Measurements from ENCODE around the gene NANP.
A peak's percentile ranks its signal among the peaks of the same experiment; 100 is the strongest.
"Not testable (repeated sequence)": the region's sequence is repeated elsewhere in the genome, so short reads cannot be mapped to it uniquely, and the experiment has no call there.

NANP gene

GRCh38 chr20:25623736-25624499, at the start of gene NANP:
Gene NANP, minus strand, starts transcription at chr20:25624014. Its CDS starts 66 bp downstream, at chr20:25623948.
- Histone ChIP-seq H3K4me1 (ENCODE audit: control insufficient read depth, insufficient read depth, low read length) (peaks cover 9% of the 10 kb centered on the region), H3K4me3 (ENCODE audit: low read length in 2 of 2) (peak within 1 kb of the TSS; percentile 78 to 88), H3K9ac (ENCODE audit: low read length in 2 of 2) (peak within 1 kb of the TSS; percentile 83 to 91), H3K36me3 (ENCODE audit: control insufficient read depth in 2 of 2, insufficient read depth in 2 of 2, low read length in 2 of 2) (no peaks in the 10 kb centered on the region), H3K9me3 (ENCODE audit: control insufficient read depth in 2 of 2, low read length in 2 of 2) (no peaks in the 10 kb centered on the region), H3K27me3 (ENCODE audit: control insufficient read depth in 1 of 2, insufficient read depth in 2 of 2, low read length in 2 of 2) (no peaks in the 10 kb centered on the region), H3K27ac (ENCODE audit: low read length) (peak within 1 kb of the TSS; percentile 89)

- H3K4me1 ChIP-seq (ENCODE audit: control insufficient read depth, insufficient read depth, low read length), result no peaks in the 10 kb centered on the region
- no peak overlapping the region for H3K4me3 ChIP-seq (ENCODE audit: low read length in 2 of 2)
- H3K9me3 ChIP-seq (ENCODE audit: control insufficient read depth in 2 of 2, low read length in 2 of 2), result no peaks in the 10 kb centered on the region
- no peaks in the 10 kb centered on the region for H3K27me3 ChIP-seq (ENCODE audit: control insufficient read depth in 1 of 2, insufficient read depth in 2 of 2, low read length in 2 of 2)
- H3K36me3 ChIP-seq (ENCODE audit: control insufficient read depth in 2 of 2, insufficient read depth in 2 of 2, low read length in 2 of 2), result peaks cover 44% of the 10 kb centered on the region in 2 donors
- H3K27ac ChIP-seq (ENCODE audit: low read length), result no peak overlapping the region
- H3K9ac ChIP-seq (ENCODE audit: low read length in 2 of 2), result no peak overlapping the region
Observed at GRCh38 chr20:25672659-25673235, 48.9 kb upstream of the NANP start.

GRCh38 chr20:25669826-25670422, 46.1 kb upstream of the NANP start:
- H3K27ac ChIP-seq (ENCODE audit: low read length), result no peak overlapping the region
- no peak overlapping the region for H3K4me3 ChIP-seq (ENCODE audit: low read length in 2 of 2)
- H3K27me3 ChIP-seq (ENCODE audit: control insufficient read depth in 1 of 2, insufficient read depth in 2 of 2, low read length in 2 of 2), result no peaks in the 10 kb centered on the region
- no peak overlapping the region for H3K9ac ChIP-seq (ENCODE audit: low read length in 2 of 2)
- H3K9me3 ChIP-seq (ENCODE audit: control insufficient read depth in 2 of 2, low read length in 2 of 2), result no peaks in the 10 kb centered on the region
- no peaks in the 10 kb centered on the region for H3K4me1 ChIP-seq (ENCODE audit: control insufficient read depth, insufficient read depth, low read length)
- peaks cover 22 to 24% of the 10 kb centered on the region in 2 donors for H3K36me3 ChIP-seq (ENCODE audit: control insufficient read depth in 2 of 2, insufficient read depth in 2 of 2, low read length in 2 of 2)

- Histone ChIP-seq H3K9ac (ENCODE audit: low read length in 2 of 2) (no peak overlapping the region), H3K4me1 (ENCODE audit: control insufficient read depth, insufficient read depth, low read length) (no peaks in the 10 kb centered on the region), H3K27ac (ENCODE audit: low read length) (no peak overlapping the region), H3K4me3 (ENCODE audit: low read length in 2 of 2) (no peak overlapping the region), H3K9me3 (ENCODE audit: control insufficient read depth in 2 of 2, low read length in 2 of 2) (no peaks in the 10 kb centered on the region), H3K36me3 (ENCODE audit: control insufficient read depth in 2 of 2, insufficient read depth in 2 of 2, low read length in 2 of 2) (peaks cover 7 to 10% of the 10 kb centered on the region in 2 donors), H3K27me3 (ENCODE audit: control insufficient read depth in 1 of 2, insufficient read depth in 2 of 2, low read length in 2 of 2) (no peaks in the 10 kb centered on the region)
Observed at GRCh38 chr20:25668446-25668845, 44.6 kb upstream of the NANP start.

- Histone ChIP-seq H3K9me3 (ENCODE audit: control insufficient read depth in 2 of 2, low read length in 2 of 2) (no peaks in the 10 kb centered on the region), H3K9ac (ENCODE audit: low read length in 2 of 2) (no peak overlapping the region), H3K27ac (ENCODE audit: low read length) (no peak overlapping the region), H3K27me3 (ENCODE audit: control insufficient read depth in 1 of 2, insufficient read depth in 2 of 2, low read length in 2 of 2) (no peaks in the 10 kb centered on the region), H3K4me3 (ENCODE audit: low read length in 2 of 2) (no peak overlapping the region), H3K4me1 (ENCODE audit: control insufficient read depth, insufficient read depth, low read length) (no peaks in the 10 kb centered on the region), H3K36me3 (ENCODE audit: control insufficient read depth in 2 of 2, insufficient read depth in 2 of 2, low read length in 2 of 2) (peaks cover 0 to 2% of the 10 kb centered on the region in 2 donors)
Observed at GRCh38 chr20:25659999-25660398, 36.2 kb upstream of the NANP start.

- no peak overlapping the region for H3K27ac ChIP-seq (ENCODE audit: low read length)
- no peaks in the 10 kb centered on the region for H3K4me1 ChIP-seq (ENCODE audit: control insufficient read depth, insufficient read depth, low read length)
- H3K27me3 ChIP-seq (ENCODE audit: control insufficient read depth in 1 of 2, insufficient read depth in 2 of 2, low read length in 2 of 2), result no peaks in the 10 kb centered on the region
- H3K9me3 ChIP-seq (ENCODE audit: control insufficient read depth in 2 of 2, low read length in 2 of 2), result no peaks in the 10 kb centered on the region
- H3K9ac ChIP-seq (ENCODE audit: low read length in 2 of 2), result no peak overlapping the region
- no peaks in the 10 kb centered on the region for H3K36me3 ChIP-seq (ENCODE audit: control insufficient read depth in 2 of 2, insufficient read depth in 2 of 2, low read length in 2 of 2)
- no peak overlapping the region for H3K4me3 ChIP-seq (ENCODE audit: low read length in 2 of 2)
Observed at GRCh38 chr20:25654487-25654886, 30.7 kb upstream of the NANP start.

- not testable (repeated sequence) for H3K4me1 ChIP-seq (ENCODE audit: control insufficient read depth, insufficient read depth, low read length); H3K9me3 ChIP-seq (ENCODE audit: control insufficient read depth in 2 of 2, low read length in 2 of 2); H3K4me3 ChIP-seq (ENCODE audit: low read length in 2 of 2); H3K27me3 ChIP-seq (ENCODE audit: control insufficient read depth in 1 of 2, insufficient read depth in 2 of 2, low read length in 2 of 2); H3K9ac ChIP-seq (ENCODE audit: low read length in 2 of 2); H3K36me3 ChIP-seq (ENCODE audit: control insufficient read depth in 2 of 2, insufficient read depth in 2 of 2, low read length in 2 of 2); H3K27ac ChIP-seq (ENCODE audit: low read length)
Observed at GRCh38 chr20:25652866-25653265, 29.1 kb upstream of the NANP start.

- no peak overlapping the region for H3K9ac ChIP-seq (ENCODE audit: low read length in 2 of 2)
- no peak overlapping the region for H3K4me3 ChIP-seq (ENCODE audit: low read length in 2 of 2)
- no peaks in the 10 kb centered on the region for H3K4me1 ChIP-seq (ENCODE audit: control insufficient read depth, insufficient read depth, low read length)
- no peaks in the 10 kb centered on the region for H3K27me3 ChIP-seq (ENCODE audit: control insufficient read depth in 1 of 2, insufficient read depth in 2 of 2, low read length in 2 of 2)
- H3K9me3 ChIP-seq (ENCODE audit: control insufficient read depth in 2 of 2, low read length in 2 of 2), result no peaks in the 10 kb centered on the region
- H3K36me3 ChIP-seq (ENCODE audit: control insufficient read depth in 2 of 2, insufficient read depth in 2 of 2, low read length in 2 of 2), result peaks cover 0 to 3% of the 10 kb centered on the region in 2 donors
- H3K27ac ChIP-seq (ENCODE audit: low read length), result no peak overlapping the region
Observed at GRCh38 chr20:25644814-25645213, 21.0 kb upstream of the NANP start.

GRCh38 chr20:25643716-25644115, 19.9 kb upstream of the NANP start:
- Histone ChIP-seq H3K9ac (ENCODE audit: low read length in 2 of 2) (no peak overlapping the region), H3K9me3 (ENCODE audit: control insufficient read depth in 2 of 2, low read length in 2 of 2) (no peaks in the 10 kb centered on the region), H3K27ac (ENCODE audit: low read length) (no peak overlapping the region), H3K27me3 (ENCODE audit: control insufficient read depth in 1 of 2, insufficient read depth in 2 of 2, low read length in 2 of 2) (no peaks in the 10 kb centered on the region), H3K4me1 (ENCODE audit: control insufficient read depth, insufficient read depth, low read length) (no peaks in the 10 kb centered on the region), H3K4me3 (ENCODE audit: low read length in 2 of 2) (no peak overlapping the region), H3K36me3 (ENCODE audit: control insufficient read depth in 2 of 2, insufficient read depth in 2 of 2, low read length in 2 of 2) (peaks cover 0 to 3% of the 10 kb centered on the region in 2 donors)

- H3K36me3 ChIP-seq (ENCODE audit: control insufficient read depth in 2 of 2, insufficient read depth in 2 of 2, low read length in 2 of 2), result no peaks in the 10 kb centered on the region
- no peak overlapping the region for H3K27ac ChIP-seq (ENCODE audit: low read length)
- H3K9ac ChIP-seq (ENCODE audit: low read length in 2 of 2), result no peak overlapping the region
- no peaks in the 10 kb centered on the region for H3K27me3 ChIP-seq (ENCODE audit: control insufficient read depth in 1 of 2, insufficient read depth in 2 of 2, low read length in 2 of 2)
- H3K4me3 ChIP-seq (ENCODE audit: low read length in 2 of 2), result no peak overlapping the region
- H3K9me3 ChIP-seq (ENCODE audit: control insufficient read depth in 2 of 2, low read length in 2 of 2), result no peaks in the 10 kb centered on the region
- H3K4me1 ChIP-seq (ENCODE audit: control insufficient read depth, insufficient read depth, low read length), result no peaks in the 10 kb centered on the region
Observed at GRCh38 chr20:25637247-25637646, 13.4 kb upstream of the NANP start.
